Measurements from ENCODE around the gene PDILT.

- TF ChIP-seq, protein P1, sequence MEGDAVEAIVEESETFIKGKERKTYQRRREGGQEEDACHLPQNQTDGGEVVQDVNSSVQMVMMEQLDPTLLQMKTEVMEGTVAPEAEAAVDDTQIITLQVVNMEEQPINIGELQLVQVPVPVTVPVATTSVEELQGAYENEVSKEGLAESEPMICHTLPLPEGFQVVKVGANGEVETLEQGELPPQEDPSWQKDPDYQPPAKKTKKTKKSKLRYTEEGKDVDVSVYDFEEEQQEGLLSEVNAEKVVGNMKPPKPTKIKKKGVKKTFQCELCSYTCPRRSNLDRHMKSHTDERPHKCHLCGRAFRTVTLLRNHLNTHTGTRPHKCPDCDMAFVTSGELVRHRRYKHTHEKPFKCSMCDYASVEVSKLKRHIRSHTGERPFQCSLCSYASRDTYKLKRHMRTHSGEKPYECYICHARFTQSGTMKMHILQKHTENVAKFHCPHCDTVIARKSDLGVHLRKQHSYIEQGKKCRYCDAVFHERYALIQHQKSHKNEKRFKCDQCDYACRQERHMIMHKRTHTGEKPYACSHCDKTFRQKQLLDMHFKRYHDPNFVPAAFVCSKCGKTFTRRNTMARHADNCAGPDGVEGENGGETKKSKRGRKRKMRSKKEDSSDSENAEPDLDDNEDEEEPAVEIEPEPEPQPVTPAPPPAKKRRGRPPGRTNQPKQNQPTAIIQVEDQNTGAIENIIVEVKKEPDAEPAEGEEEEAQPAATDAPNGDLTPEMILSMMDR (IDR thresholded peaks at IDR 0.05) = no peak
- TF ChIP-seq EP300 (IDR thresholded peaks at IDR 0.05) (no peak), POLR2A (IDR thresholded peaks at IDR 0.05; ENCODE audit: low read depth) (no peak), POLR2AphosphoS5 (IDR thresholded peaks at IDR 0.05) (no peak)
These were observed 13.5 kb downstream of the PDILT start for GRCh38 chr16:20391045-20391444.

All from esophagus muscularis mucosa (tissue), 4 donors.